Right atrium auricular region (tissue), 2 donors: Measurements from ENCODE around the gene KLHL11. TPM values are rescaled to one million over a fixed set of nuclear protein-coding genes. Genes with fewer than 3 reads are reported as not detected.

Experiments used
- DNase-seq: peaks from one replicate; pipeline ENCODE4 v3.0.0-alpha.2; 2019; ENCODE audit warnings: low spot score
- H3K27ac ChIP-seq, 2 donors: fragments of 200-600 bp; sonication (generic); 1 replicate in 1 of 2; 2 replicates in 1 of 2; pipeline ENCODE4 v1.5.1; 2016 to 2019
- H3K27me3 ChIP-seq, 2 donors: fragments of 200-600 bp; sonication (generic); one replicate each; pipeline versions ENCODE4 v1.5.1 to v1.6.0; 2017 to 2019
- H3K36me3 ChIP-seq: fragments of 200-600 bp; sonication (generic); one replicate; pipeline ENCODE4 v1.5.1; 2016
- H3K4me1 ChIP-seq, 2 donors: fragments of 200-600 bp; sonication (generic); one replicate each; pipeline versions ENCODE4 v1.5.1 to v1.6.0; 2017 to 2019
- H3K4me3 ChIP-seq, 2 donors: fragments of 200-600 bp; sonication (generic); 1 replicate in 1 of 2; 2 replicates in 1 of 2; pipeline ENCODE4 v1.5.1; 2017 to 2019; ENCODE audit warnings: mild to moderate bottlenecking in 1 of 2, moderate library complexity in 1 of 2
- H3K9me3 ChIP-seq, 2 donors: fragments of 200-600 bp; sonication (generic); one replicate each; pipeline ENCODE4 v1.5.1; 2019
- CTCF ChIP-seq, 2 donors: fragments of 200-600 bp; sonication (generic); IDR thresholded peaks; one replicate each; pipeline ENCODE4 v1.5.1; 2019; ENCODE audit warnings: antibody characterized with exemption in 2 of 2
- total RNA-seq, 2 donors: library from RNA; depleted of rRNA; stranded (reverse); fragments of >200 nt; gene quantifications; one replicate each; pipeline ENCODE4 v1.1.0, GENCODE V29; 2016

The KLHL11 gene
- total RNA-seq, 2 donors from 2014 or later: 6.9 to 8.7 TPM

- Histone ChIP-seq H3K36me3 (peaks cover 56% of the 10 kb centered on the region), H3K4me1 (peaks cover 0 to 3% of the 10 kb centered on the region in 2 donors), H3K27me3 (no peaks in the 10 kb centered on the region), H3K4me3 (no peak overlapping the region), H3K9me3 (no peaks in the 10 kb centered on the region), H3K27ac (no peak overlapping the region)
- TF ChIP-seq CTCF (IDR thresholded peaks at IDR 0.05): no peak
- no peak for DNase-seq
These were observed 4.9 kb upstream of the KLHL11 start for GRCh38 chr17:41870097-41870496.

GRCh38 chr17:41869426-41869825, 4.2 kb upstream of the KLHL11 start:
- TF ChIP-seq CTCF (IDR thresholded peaks at IDR 0.05): no peak
- Histone ChIP-seq H3K4me3 (no peak overlapping the region), H3K36me3 (peaks cover 56% of the 10 kb centered on the region), H3K27ac (no peak overlapping the region), H3K4me1 (peaks cover 0 to 3% of the 10 kb centered on the region in 2 donors), H3K27me3 (no peaks in the 10 kb centered on the region), H3K9me3 (no peaks in the 10 kb centered on the region)
- DNase-seq: no peak

- Histone ChIP-seq H3K36me3 (peaks cover 51% of the 10 kb centered on the region), H3K27me3 (no peaks in the 10 kb centered on the region), H3K27ac (no peak overlapping the region), H3K4me1 (peaks cover 0 to 11% of the 10 kb centered on the region in 2 donors), H3K4me3 (no peak overlapping the region), H3K9me3 (no peaks in the 10 kb centered on the region)
- no peak for DNase-seq
- no peak for TF ChIP-seq CTCF (IDR thresholded peaks at IDR 0.05)
These were observed 3.3 kb upstream of the KLHL11 start for GRCh38 chr17:41868568-41868967.

- H3K4me1 ChIP-seq: peaks cover 0 to 33% of the 10 kb centered on the region in 2 donors
- H3K27ac ChIP-seq: peak overlapping the region; percentile 54 to 97
- H3K36me3 ChIP-seq: peaks cover 28% of the 10 kb centered on the region
- H3K27me3 ChIP-seq: no peaks in the 10 kb centered on the region
- peak in 1 of 2 donors; percentile 45 for TF ChIP-seq CTCF (IDR thresholded peaks at IDR 0.05)
- H3K4me3 ChIP-seq: peak overlapping the region; percentile 94 to 100
- H3K9me3 ChIP-seq: no peaks in the 10 kb centered on the region
- no peak for DNase-seq
These were observed 322 bp upstream of the KLHL11 start for GRCh38 chr17:41865596-41865893.

- Histone ChIP-seq H3K4me3 (peak overlapping the region; percentile 94 to 100), H3K9me3 (no peaks in the 10 kb centered on the region), H3K36me3 (peaks cover 18% of the 10 kb centered on the region), H3K27ac (peak overlapping the region; percentile 93 to 97), H3K4me1 (peaks cover 0 to 38% of the 10 kb centered on the region in 2 donors), H3K27me3 (no peaks in the 10 kb centered on the region)
- DNase-seq: no peak
- no peak for TF ChIP-seq CTCF (IDR thresholded peaks at IDR 0.05)
These were observed 756 bp downstream of the KLHL11 start for GRCh38 chr17:41864498-41864835.

GRCh38 chr17:41863074-41863848, 2.0 kb downstream of the KLHL11 start:
- TF ChIP-seq CTCF (IDR thresholded peaks at IDR 0.05): no peak
- Histone ChIP-seq H3K36me3 (peaks cover 12% of the 10 kb centered on the region), H3K27ac (no peak overlapping the region), H3K4me3 (no peak overlapping the region), H3K27me3 (no peaks in the 10 kb centered on the region), H3K4me1 (peaks cover 0 to 38% of the 10 kb centered on the region in 2 donors), H3K9me3 (no peaks in the 10 kb centered on the region)
- no peak for DNase-seq
